Body of pancreas (tissue), 4 donors: ENCODE measurements around the gene MAP3K21. TPM values are rescaled to one million over a fixed set of nuclear protein-coding genes. Genes with fewer than 3 reads are reported as not detected.

ENCODE experiments used
- ATAC-seq: fragments of 150-250 bp; one replicate; pipeline ENCODE4 v1.9.1; 2016
- DNase-seq, 4 donors: peaks; one replicate each; pipeline ENCODE4 v3.0.0-alpha.2; 2019
- H3K27ac ChIP-seq, 4 donors: fragments of 200-600 bp; sonication (generic); 1 replicate in 3 of 4; 2 replicates in 1 of 4; pipeline versions ENCODE4 v1.5.1 to v1.6.1; 2016 to 2019; ENCODE audit warnings: mild to moderate bottlenecking in 1 of 4, mixed read lengths in 1 of 4, moderate library complexity in 1 of 4
- H3K27me3 ChIP-seq, 2 donors: fragments of 200-600 bp; sonication (generic); one replicate each; pipeline ENCODE4 v1.6.0; 2016; ENCODE audit warnings: mild to moderate bottlenecking in 1 of 2
- H3K36me3 ChIP-seq, 2 donors: fragments of 200-600 bp; sonication (generic); replicated peaks in 1 of 2; 2 replicates each; pipeline ENCODE4 v1.5.1; 2016; ENCODE audit warnings: low read depth in 2 of 2; ENCODE audit not compliant: insufficient read depth in 1 of 2
- H3K4me1 ChIP-seq: fragments of 200-600 bp; sonication (generic); one replicate; pipeline ENCODE4 v1.6.0; 2016
- H3K4me3 ChIP-seq, 2 donors: fragments of 200-600 bp; sonication (generic); 1 replicate in 1 of 2; 2 replicates in 1 of 2; pipeline ENCODE4 v1.5.1; 2016 to 2019
- H3K9me3 ChIP-seq, 3 donors: fragments of 200-600 bp; sonication (generic); 1 replicate in 2 of 3; 2 replicates in 1 of 3; pipeline ENCODE4 v1.5.1; 2016
- POLR2A ChIP-seq, 3 donors: fragments of 450-650 bp; IDR thresholded peaks; one replicate each; pipeline ENCODE4 v1.6.1; 2016; ENCODE audit warnings: antibody characterized with exemption in 3 of 3, mild to moderate bottlenecking in 2 of 3
- WGBS, 2 donors: methylation state at CpG; one replicate each; pipeline ENCODE4 v1.1.5; 2017; 5-methylcytosine and 5-hydroxymethylcytosine counted together
- intact Hi-C: fragments of 100-400 bp; cut with DNase I; formaldehyde crosslinking; loops from one replicate; pipeline ENCODE4 v1.15.1; 2023
- total RNA-seq, 2 donors: library from RNA; depleted of rRNA; stranded (reverse); fragments of >200 nt; gene quantifications; one replicate each; pipeline ENCODE4 v1.1.0, GENCODE V29; 2016
- TF ChIP-seq, protein P1 (sequence below), 7 experiments: fragments of 450-650 bp in 4 of 7; fragments of 200-600 bp in 3 of 7; sonication (generic) in 3 of 7; IDR thresholded peaks; one replicate each; pipeline ENCODE4 v1.5.1; 2016 to 2019; ENCODE audit warnings: antibody characterized with exemption in 7 of 7

MAP3K21 gene
- total RNA-seq, 2 donors from 2014 or later, result 40.2 to 62.3 TPM

DNA sequence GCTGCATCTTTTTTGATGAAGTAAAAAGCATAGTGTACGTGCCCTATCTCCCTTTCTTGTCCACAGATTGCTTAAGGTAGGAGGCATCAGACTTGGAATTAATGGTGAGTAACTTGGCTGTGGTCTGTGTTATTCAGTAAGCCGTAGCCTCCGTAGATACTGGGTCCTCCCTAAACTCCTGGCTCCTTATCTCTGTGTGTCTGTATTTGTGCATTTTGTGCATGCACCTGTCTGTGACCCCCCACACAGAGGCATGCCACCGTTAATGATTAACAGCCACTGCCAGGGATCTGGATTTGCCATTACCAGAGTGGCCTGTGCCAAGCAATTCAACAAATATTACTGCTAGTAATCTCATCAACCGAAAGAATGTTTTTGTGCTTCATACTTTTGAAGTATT is 31.9 kb downstream of the MAP3K21 start:
- DNase-seq (peak; percentile 82 to 89 (median 86)), ATAC-seq (peak; percentile 95)
- H3K36me3 ChIP-seq, result peaks cover 0 to 4% of the 10 kb centered on the region in 2 donors
- H3K4me3 ChIP-seq, result no peak overlapping the region
- TF ChIP-seq POLR2A (IDR thresholded peaks at IDR 0.05), result no peak
- TF ChIP-seq, protein P1, sequence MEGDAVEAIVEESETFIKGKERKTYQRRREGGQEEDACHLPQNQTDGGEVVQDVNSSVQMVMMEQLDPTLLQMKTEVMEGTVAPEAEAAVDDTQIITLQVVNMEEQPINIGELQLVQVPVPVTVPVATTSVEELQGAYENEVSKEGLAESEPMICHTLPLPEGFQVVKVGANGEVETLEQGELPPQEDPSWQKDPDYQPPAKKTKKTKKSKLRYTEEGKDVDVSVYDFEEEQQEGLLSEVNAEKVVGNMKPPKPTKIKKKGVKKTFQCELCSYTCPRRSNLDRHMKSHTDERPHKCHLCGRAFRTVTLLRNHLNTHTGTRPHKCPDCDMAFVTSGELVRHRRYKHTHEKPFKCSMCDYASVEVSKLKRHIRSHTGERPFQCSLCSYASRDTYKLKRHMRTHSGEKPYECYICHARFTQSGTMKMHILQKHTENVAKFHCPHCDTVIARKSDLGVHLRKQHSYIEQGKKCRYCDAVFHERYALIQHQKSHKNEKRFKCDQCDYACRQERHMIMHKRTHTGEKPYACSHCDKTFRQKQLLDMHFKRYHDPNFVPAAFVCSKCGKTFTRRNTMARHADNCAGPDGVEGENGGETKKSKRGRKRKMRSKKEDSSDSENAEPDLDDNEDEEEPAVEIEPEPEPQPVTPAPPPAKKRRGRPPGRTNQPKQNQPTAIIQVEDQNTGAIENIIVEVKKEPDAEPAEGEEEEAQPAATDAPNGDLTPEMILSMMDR (IDR thresholded peaks at IDR 0.05), result no peak
- H3K27ac ChIP-seq, result peak overlapping the region; percentile 50 to 77 (median 59)
- intact Hi-C loops, result no loop called here
- H3K9me3 ChIP-seq, result no peaks in the 10 kb centered on the region
- no peaks in the 10 kb centered on the region for H3K27me3 ChIP-seq
- peaks cover 73% of the 10 kb centered on the region for H3K4me1 ChIP-seq
- WGBS, 2 donors, result 18 to 20% methylated on average over 5 of the region's 5 CpGs

DNA sequence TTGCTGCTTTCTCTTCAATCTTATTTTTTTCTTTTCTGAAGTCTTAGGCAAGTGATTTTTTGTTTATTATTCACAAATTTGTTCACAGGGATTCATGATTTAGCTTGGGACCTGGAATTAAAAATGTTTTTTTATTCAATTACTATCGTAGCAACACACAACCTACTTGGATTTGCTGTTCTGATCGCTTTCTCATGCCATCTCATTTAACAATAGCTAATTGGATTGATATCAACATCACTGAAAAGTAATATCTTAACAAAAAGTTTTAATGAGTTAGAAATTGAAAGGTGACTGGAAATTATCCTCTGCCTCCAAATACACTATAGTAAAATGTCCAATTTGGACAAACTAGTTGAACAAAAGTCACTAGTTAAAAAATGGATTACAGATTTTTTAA is 32.4 kb downstream of the MAP3K21 start:
- Histone ChIP-seq H3K9me3 (no peaks in the 10 kb centered on the region), H3K4me3 (no peak overlapping the region), H3K36me3 (peaks cover 0 to 4% of the 10 kb centered on the region in 2 donors), H3K27ac (peak overlapping the region; percentile 50 to 77 (median 59)), H3K27me3 (no peaks in the 10 kb centered on the region), H3K4me1 (peaks cover 73% of the 10 kb centered on the region)
- WGBS, 2 donors, result 20 to 25% methylated on average over 2 of the region's 2 CpGs
- DNase-seq, result no peak
- intact Hi-C loops, result no loop called here
- no peak for ATAC-seq
- TF ChIP-seq, protein P1 (IDR thresholded peaks at IDR 0.05), result no peak
- no peak for TF ChIP-seq POLR2A (IDR thresholded peaks at IDR 0.05)

DNA sequence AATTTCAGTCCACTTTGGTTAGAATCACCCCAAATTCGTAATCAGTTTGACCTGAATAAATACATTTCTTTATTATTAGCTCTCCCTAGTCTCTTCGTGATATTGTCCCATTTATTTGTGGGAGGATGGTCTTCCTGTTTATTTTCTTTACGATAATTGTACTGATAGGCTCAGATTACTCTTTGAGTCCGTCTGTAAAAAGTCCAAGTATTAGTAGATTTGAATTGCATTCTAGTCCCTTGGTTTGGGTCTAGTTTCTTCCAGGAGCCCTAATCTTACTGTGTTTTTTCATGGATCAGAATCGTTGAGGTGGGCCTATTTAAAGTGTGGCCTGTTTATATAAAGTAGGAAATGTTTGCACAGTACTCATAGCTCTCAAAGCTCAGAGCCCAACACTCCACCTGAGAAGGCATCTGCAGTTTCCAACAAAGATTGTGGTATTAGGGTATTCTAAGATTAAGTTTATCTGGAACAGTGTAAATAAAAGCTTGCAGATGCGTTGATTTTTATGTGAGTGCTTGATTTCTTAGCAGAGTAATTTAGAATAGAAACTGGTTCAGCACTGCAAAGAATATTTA is 33.1 kb downstream of the MAP3K21 start:
- WGBS, 2 donors, result 26 to 31% methylated on average over 6 of the region's 6 CpGs
- H3K36me3 ChIP-seq, result peaks cover 0 to 4% of the 10 kb centered on the region in 2 donors
- no peak for TF ChIP-seq POLR2A (IDR thresholded peaks at IDR 0.05)
- TF ChIP-seq, protein P1 (IDR thresholded peaks at IDR 0.05), result no peak
- H3K4me3 ChIP-seq, result no peak overlapping the region
- intact Hi-C loops, result no loop called here
- peak overlapping the region; percentile 42 to 77 (median 55) for H3K27ac ChIP-seq
- no peak for ATAC-seq
- no peaks in the 10 kb centered on the region for H3K9me3 ChIP-seq
- peaks cover 76% of the 10 kb centered on the region for H3K4me1 ChIP-seq
- H3K27me3 ChIP-seq, result no peaks in the 10 kb centered on the region
- no peak for DNase-seq

DNA sequence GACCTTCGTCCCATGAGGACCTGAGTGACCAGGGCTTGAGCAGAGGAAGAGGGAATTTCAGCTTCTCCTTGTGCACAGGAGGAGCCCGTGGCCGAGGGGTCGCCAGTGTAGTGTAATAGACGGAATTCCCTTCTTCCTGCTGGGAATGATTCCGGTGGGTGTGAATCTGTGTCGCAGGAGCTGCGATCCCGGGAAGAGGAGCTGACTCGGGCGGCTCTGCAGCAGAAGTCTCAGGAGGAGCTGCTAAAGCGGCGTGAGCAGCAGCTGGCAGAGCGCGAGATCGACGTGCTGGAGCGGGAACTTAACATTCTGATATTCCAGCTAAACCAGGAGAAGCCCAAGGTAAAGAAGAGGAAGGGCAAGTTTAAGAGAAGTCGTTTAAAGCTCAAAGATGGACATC is 34.4 kb downstream of the MAP3K21 start:
- Histone ChIP-seq H3K36me3 (no peaks in the 10 kb centered on the region), H3K4me3 (no peak overlapping the region), H3K27me3 (no peaks in the 10 kb centered on the region), H3K27ac (peak overlapping the region in 2 of 4 donors; percentile 7 to 77), H3K4me1 (peaks cover 74% of the 10 kb centered on the region), H3K9me3 (no peaks in the 10 kb centered on the region)
- TF ChIP-seq POLR2A (IDR thresholded peaks at IDR 0.05), result no peak
- TF ChIP-seq, protein P1 (IDR thresholded peaks at IDR 0.05), result no peak
- ATAC-seq (no peak), DNase-seq (no peak)
- WGBS, 2 donors, result 72 to 77% methylated on average over 19 of the region's 19 CpGs
- intact Hi-C loops, result no loop called here

DNA sequence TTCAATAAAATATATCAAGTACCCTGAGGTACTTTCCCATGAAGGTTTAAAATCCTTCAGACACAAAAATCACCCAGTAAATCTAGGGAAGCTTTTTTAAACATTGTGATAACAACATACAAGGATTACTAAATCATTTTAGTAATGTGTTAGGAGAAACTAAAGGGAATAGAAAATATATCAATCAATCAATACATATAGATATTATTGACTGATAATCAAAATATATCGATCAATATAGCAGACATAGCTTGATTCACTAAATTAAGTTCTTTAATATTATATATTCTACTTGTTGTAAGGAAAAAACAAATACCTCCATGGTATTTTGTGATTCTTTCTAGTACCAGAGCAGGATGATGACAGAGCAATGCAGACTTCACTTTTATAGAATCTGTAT is 35.2 kb downstream of the MAP3K21 start:
- Histone ChIP-seq H3K36me3 (no peaks in the 10 kb centered on the region), H3K27ac (no peak overlapping the region), H3K9me3 (no peaks in the 10 kb centered on the region), H3K4me3 (no peak overlapping the region), H3K4me1 (peaks cover 77% of the 10 kb centered on the region), H3K27me3 (no peaks in the 10 kb centered on the region)
- 73 to 78% methylated on average over 1 of the region's 1 CpG for WGBS, 2 donors
- ATAC-seq, result no peak
- intact Hi-C loops, result no loop called here
- no peak for DNase-seq
- TF ChIP-seq, protein P1 (IDR thresholded peaks at IDR 0.05), result no peak
- TF ChIP-seq POLR2A (IDR thresholded peaks at IDR 0.05), result no peak
